H9 (cell line): ENCODE measurements around the gene CDC27. TPM values are rescaled to one million over a fixed set of nuclear protein-coding genes. Genes with fewer than 3 reads are reported as not detected.

Source experiments
- DNase-seq: peaks from one replicate; pipeline ENCODE4 v3.0.0-alpha.2; 2017
- H2AFZ ChIP-seq: one replicate; pipeline ENCODE4 v1.6.1; 2013; ENCODE audit warnings: mild to moderate bottlenecking, low read length, control low read depth, moderate library complexity
- H2AK5ac ChIP-seq: 2 replicates; pipeline ENCODE4 v1.6.1; 2013; ENCODE audit warnings: low read length, control low read depth, mixed read lengths; ENCODE audit not compliant: insufficient read length
- H2BK120ac ChIP-seq: one replicate; pipeline ENCODE4 v1.6.1; 2013; ENCODE audit warnings: low read depth, mild to moderate bottlenecking, low read length, control low read depth, inconsistent platforms; ENCODE audit not compliant: poor library complexity, severe bottlenecking
- H2BK12ac ChIP-seq: 2 replicates; pipeline ENCODE4 v1.6.1; 2013; ENCODE audit warnings: low read length, control low read depth, mixed read lengths, low read depth; ENCODE audit not compliant: insufficient read length
- H2BK15ac ChIP-seq: 2 replicates; pipeline ENCODE4 v1.6.1; 2013; ENCODE audit warnings: low read depth, low read length, control low read depth
- H2BK20ac ChIP-seq: one replicate; pipeline ENCODE4 v1.6.1; 2013; ENCODE audit warnings: low read depth, mild to moderate bottlenecking, low read length, control low read depth, inconsistent platforms; ENCODE audit not compliant: poor library complexity, severe bottlenecking
- H2BK5ac ChIP-seq: 2 replicates; pipeline ENCODE4 v1.6.1; 2013; ENCODE audit warnings: low read length, control low read depth, mixed read lengths; ENCODE audit not compliant: insufficient read length
- H3K14ac ChIP-seq: 2 replicates; pipeline ENCODE4 v1.6.1; 2013; ENCODE audit warnings: low read length, control low read depth; ENCODE audit not compliant: insufficient read depth
- H3K18ac ChIP-seq: 2 replicates; pipeline ENCODE4 v1.6.1; 2013; ENCODE audit warnings: low read depth, mild to moderate bottlenecking, mixed read lengths, low read length, control low read depth; ENCODE audit not compliant: insufficient read length
- H3K23ac ChIP-seq: 2 replicates; pipeline ENCODE4 v1.6.1; 2013; ENCODE audit warnings: low read length, control low read depth, mixed read lengths, low read depth; ENCODE audit not compliant: insufficient read length
- H3K23me2 ChIP-seq: 2 replicates; pipeline ENCODE4 v1.6.1; 2013; ENCODE audit warnings: low read depth, mild to moderate bottlenecking, mixed read lengths, low read length, control low read depth; ENCODE audit not compliant: insufficient read length, poor library complexity, severe bottlenecking
- H3K27ac ChIP-seq: 2 replicates; pipeline ENCODE4 v1.5.1; 2013; ENCODE audit warnings: low read length, control low read depth, mixed read lengths, low read depth; ENCODE audit not compliant: insufficient read length
- H3K27me3 ChIP-seq: 2 replicates; pipeline ENCODE4 v1.6.1; 2013; ENCODE audit warnings: low read length, control low read depth, inconsistent platforms; ENCODE audit not compliant: insufficient read depth
- H3K4ac ChIP-seq: 2 replicates; pipeline ENCODE4 v1.6.1; 2013; ENCODE audit warnings: low read depth, mild to moderate bottlenecking, control low read depth, inconsistent platforms, low read length, moderate library complexity
- H3K4me1 ChIP-seq: 2 replicates; pipeline ENCODE4 v1.6.1; 2013; ENCODE audit warnings: low read length, control low read depth, inconsistent platforms; ENCODE audit not compliant: insufficient read depth
- H3K4me2 ChIP-seq: 2 replicates; pipeline ENCODE4 v1.6.1; 2013; ENCODE audit warnings: low read length, control low read depth, mixed read lengths; ENCODE audit not compliant: insufficient read length, insufficient read depth
- H3K56ac ChIP-seq: 2 replicates; pipeline ENCODE4 v1.6.1; 2013; ENCODE audit warnings: low read depth, mild to moderate bottlenecking, mixed read lengths, low read length, control low read depth; ENCODE audit not compliant: insufficient read length
- H3K79me1 ChIP-seq: 2 replicates; pipeline ENCODE4 v1.6.1; 2013; ENCODE audit warnings: low read depth, mild to moderate bottlenecking, moderate library complexity, low read length, control low read depth, inconsistent platforms; ENCODE audit not compliant: insufficient read depth, poor library complexity, severe bottlenecking
- H3K79me2 ChIP-seq: 2 replicates; pipeline ENCODE4 v1.6.1; 2013; ENCODE audit warnings: low read length, control low read depth, inconsistent platforms; ENCODE audit not compliant: insufficient read depth
- H3K9ac ChIP-seq: 2 replicates; pipeline ENCODE4 v1.6.1; 2013; ENCODE audit warnings: low read length, control low read depth, mixed read lengths; ENCODE audit not compliant: insufficient read length; ENCODE audit errors: extremely low read depth
- H3K9me3 ChIP-seq: one replicate; pipeline ENCODE4 v1.6.1; 2013; ENCODE audit warnings: low read depth, low read length, inconsistent platforms; ENCODE audit not compliant: control insufficient read depth
- H3T11ph ChIP-seq: one replicate; pipeline ENCODE4 v1.6.1; 2013; ENCODE audit warnings: mild to moderate bottlenecking, low read length, control low read depth, inconsistent platforms
- H4K20me1 ChIP-seq: one replicate; pipeline ENCODE4 v1.6.1; 2013; ENCODE audit not compliant: control insufficient read depth, insufficient read length, insufficient read depth
- H4K5ac ChIP-seq: 2 replicates; pipeline ENCODE4 v1.6.1; 2013; ENCODE audit warnings: low read depth, mild to moderate bottlenecking, mixed read lengths, low read length, control low read depth; ENCODE audit not compliant: insufficient read length
- H4K8ac ChIP-seq: replicated peaks from 2 replicates; pipeline ENCODE4 v1.6.1; 2013; ENCODE audit warnings: low read length, control low read depth, mixed read lengths, low read depth; ENCODE audit not compliant: insufficient read length
- H4K91ac ChIP-seq: 2 replicates; pipeline ENCODE4 v1.6.1; 2013; ENCODE audit warnings: low read depth, mild to moderate bottlenecking, moderate library complexity, mixed read lengths, low read length, control low read depth; ENCODE audit not compliant: insufficient read length
- H3K27ac Mint-ChIP-seq, 3 experiments: 2 replicates in 2 of 3; 3 replicates in 1 of 3; pipeline ENCODE4 v1.8.0; 2020 to 2021; ENCODE audit warnings: mixed read lengths in 3 of 3, mild to moderate bottlenecking in 1 of 3, moderate library complexity in 1 of 3
- H3K27me3 Mint-ChIP-seq: 2 replicates; pipeline ENCODE4 v1.8.0; 2021; ENCODE audit warnings: low read depth, mild to moderate bottlenecking, moderate library complexity, mixed read lengths
- H3K36me3 Mint-ChIP-seq, 3 experiments: 2 replicates in 2 of 3; 3 replicates in 1 of 3; pipeline ENCODE4 v1.8.0; 2020 to 2021; ENCODE audit warnings: low read depth in 3 of 3, mixed read lengths in 3 of 3; ENCODE audit not compliant: insufficient read depth in 1 of 3
- H3K4me1 Mint-ChIP-seq, 2 experiments: 2 replicates each; pipeline ENCODE4 v1.8.0; 2020; ENCODE audit warnings: mixed read lengths in 2 of 2
- H3K4me3 Mint-ChIP-seq, 2 experiments: 2 replicates in 1 of 2; 3 replicates in 1 of 2; pipeline ENCODE4 v1.8.0; 2020 to 2021; ENCODE audit warnings: mild to moderate bottlenecking in 2 of 2, mixed read lengths in 2 of 2, moderate library complexity in 1 of 2
- H3K9me3 Mint-ChIP-seq, 2 experiments: 2 replicates in 1 of 2; 3 replicates in 1 of 2; pipeline ENCODE4 v1.8.0; 2020; ENCODE audit warnings: mild to moderate bottlenecking in 2 of 2, mixed read lengths in 2 of 2, moderate library complexity in 1 of 2
- CTCF ChIP-seq: fragments of 200-600 bp; sonication (generic); conservative IDR thresholded peaks from 3 replicates; pipeline ENCODE4 v1.8.0; 2021; ENCODE audit warnings: antibody characterized with exemption, mild to moderate bottlenecking
- WGBS: extraction: QIAGEN DNeasy Blood & Tissue Kit; methylation state at CpG from one replicate; pipeline ENCODE4 v1.1.7; 2013; ENCODE audit warnings: missing lambda C conversion rate, low lambda C conversion rate, mixed read lengths; ENCODE audit not compliant: insufficient read length; ENCODE audit errors: extremely low coverage; 5-methylcytosine and 5-hydroxymethylcytosine counted together
- total RNA-seq: library from RNA; stranded (reverse); gene quantifications from 2 replicates; pipeline ENCODE4 v1.2.1, GENCODE V29; 2021

The CDC27 gene
- total RNA-seq, 1 experiment from 2014 or later: 82.5 TPM

GRCh38 chr17:47179141-47179540 lies 10.0 kb downstream of the CDC27 start:
- Histone ChIP-seq H3K4me2 (no peak overlapping the region), H3K27ac (no peak overlapping the region), H2AFZ (no peak overlapping the region), H3K27me3 (no peaks in the 10 kb centered on the region), H4K20me1 (no peaks in the 10 kb centered on the region), H4K91ac (no peak overlapping the region), H4K8ac (no peak overlapping the region), H3K9ac (no peak overlapping the region), H3K79me1 (peaks cover 6% of the 10 kb centered on the region), H2AK5ac (no peak overlapping the region), H3K79me2 (peaks cover 2% of the 10 kb centered on the region; the same call in 1 of the 2 replicates), H2BK5ac (no peak overlapping the region), H3K4ac (no peak overlapping the region), H2BK15ac (no peak overlapping the region), H2BK12ac (no peak overlapping the region), H4K5ac (no peak overlapping the region), H2BK20ac (no peak overlapping the region), H3K23ac (no peak overlapping the region), H3K56ac (no peak overlapping the region), H3K9me3 (no peaks in the 10 kb centered on the region), H3K4me1 (no peaks in the 10 kb centered on the region), H3K18ac (no peak overlapping the region), H3T11ph (no peak overlapping the region), H2BK120ac (no peak overlapping the region), H3K14ac (no peak overlapping the region), H3K23me2 (no peaks in the 10 kb centered on the region)
- peaks cover 17 to 36% (median 33%) of the 10 kb centered on the region in 3 experiments; a peak in 6 of 7 replicates for H3K36me3 Mint-ChIP-seq
- H3K27me3 Mint-ChIP-seq: no peaks in the 10 kb centered on the region; the same call in 1 of the 2 replicates
- no peak for TF ChIP-seq CTCF
- no CpG with 5 or more reads among the region's 3 CpGs for WGBS
- no peaks in the 10 kb centered on the region for H3K9me3 Mint-ChIP-seq
- no peak overlapping the region for H3K4me3 Mint-ChIP-seq
- H3K27ac Mint-ChIP-seq: no peak overlapping the region
- no peak for DNase-seq
- peaks cover 21 to 31% of the 10 kb centered on the region in 2 experiments for H3K4me1 Mint-ChIP-seq
